Sigmoid colon (tissue), 3 donors: ENCODE measurements around the gene MOCS1.

Source experiments
- POLR2A ChIP-seq, 2 donors: fragments of 450-650 bp; IDR thresholded peaks; one replicate each; pipeline ENCODE4 v1.6.1; 2016; ENCODE audit warnings: antibody characterized with exemption in 2 of 2, mild to moderate bottlenecking in 2 of 2, moderate library complexity in 2 of 2
- TF ChIP-seq, protein P1 (sequence below), 4 experiments: fragments of 450-650 bp in 3 of 4; fragments of 200-600 bp in 1 of 4; IDR thresholded peaks; one replicate each; pipeline ENCODE4 v1.5.1; 2016 to 2019; ENCODE audit warnings: antibody characterized with exemption in 4 of 4, mild to moderate bottlenecking in 3 of 4, moderate library complexity in 2 of 4

DNA sequence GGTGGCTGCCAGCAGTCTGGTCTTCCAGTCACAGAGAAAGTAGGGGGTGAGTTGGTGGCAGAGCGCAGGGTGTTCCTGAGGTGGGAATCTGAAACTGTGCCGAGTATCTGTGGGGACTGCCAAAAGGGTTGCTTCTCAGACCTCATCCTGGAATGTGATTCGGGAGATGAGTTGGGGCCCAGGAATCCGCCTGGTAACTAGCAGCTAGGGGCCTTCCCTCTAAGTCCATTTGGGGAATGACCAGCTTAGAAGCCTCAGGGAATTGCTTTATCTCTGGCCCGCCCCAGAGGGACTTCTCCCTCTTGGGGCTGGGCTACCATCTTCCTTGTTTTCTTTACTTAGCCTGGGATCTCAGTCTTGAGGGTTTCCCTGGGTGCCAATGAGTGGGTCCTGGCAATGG is 49.6 kb downstream of the MOCS1 start:
- no peak for TF ChIP-seq POLR2A (IDR thresholded peaks at IDR 0.05)
- TF ChIP-seq, protein P1, sequence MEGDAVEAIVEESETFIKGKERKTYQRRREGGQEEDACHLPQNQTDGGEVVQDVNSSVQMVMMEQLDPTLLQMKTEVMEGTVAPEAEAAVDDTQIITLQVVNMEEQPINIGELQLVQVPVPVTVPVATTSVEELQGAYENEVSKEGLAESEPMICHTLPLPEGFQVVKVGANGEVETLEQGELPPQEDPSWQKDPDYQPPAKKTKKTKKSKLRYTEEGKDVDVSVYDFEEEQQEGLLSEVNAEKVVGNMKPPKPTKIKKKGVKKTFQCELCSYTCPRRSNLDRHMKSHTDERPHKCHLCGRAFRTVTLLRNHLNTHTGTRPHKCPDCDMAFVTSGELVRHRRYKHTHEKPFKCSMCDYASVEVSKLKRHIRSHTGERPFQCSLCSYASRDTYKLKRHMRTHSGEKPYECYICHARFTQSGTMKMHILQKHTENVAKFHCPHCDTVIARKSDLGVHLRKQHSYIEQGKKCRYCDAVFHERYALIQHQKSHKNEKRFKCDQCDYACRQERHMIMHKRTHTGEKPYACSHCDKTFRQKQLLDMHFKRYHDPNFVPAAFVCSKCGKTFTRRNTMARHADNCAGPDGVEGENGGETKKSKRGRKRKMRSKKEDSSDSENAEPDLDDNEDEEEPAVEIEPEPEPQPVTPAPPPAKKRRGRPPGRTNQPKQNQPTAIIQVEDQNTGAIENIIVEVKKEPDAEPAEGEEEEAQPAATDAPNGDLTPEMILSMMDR (IDR thresholded peaks at IDR 0.05) = no peak
